ENCODE results near the gene ZBTB20. TPM values are rescaled to one million over a fixed set of nuclear protein-coding genes. Genes with fewer than 3 reads are reported as not detected.

The ZBTB20 gene
- total and polyA plus RNA-seq, 4 donors, result 0.69 to 128 (median 51.7) TPM

GRCh38 chr3:114328345-114328744 lies 818.7 kb downstream of the ZBTB20 start:
- WGBS, 2 donors, result 71 to 75% methylated on average over 3 of the region's 3 CpGs
- H3K27me3 ChIP-seq (ENCODE audit: control insufficient read depth in 1 of 2, insufficient read depth in 2 of 2, low read length in 1 of 2), result no peaks in the 10 kb centered on the region
- H3K36me3 ChIP-seq (ENCODE audit: control insufficient read depth in 1 of 2, insufficient read depth in 2 of 2, low read length in 1 of 2), result no peaks in the 10 kb centered on the region
- DNase-seq, result no peak
- ATAC-seq (ENCODE audit: low FRiP score), result no peak
- intact Hi-C loops (cut with DNase I), result no loop called here
- H3K27ac ChIP-seq (ENCODE audit: low read depth in 1 of 2, low read length in 2 of 2), result no peak overlapping the region
- no peaks in the 10 kb centered on the region for H3K4me1 ChIP-seq (ENCODE audit: control insufficient read depth in 1 of 2, insufficient read depth in 2 of 2, low read length in 2 of 2)
- H3K9me3 ChIP-seq (ENCODE audit: control insufficient read depth, low read length), result no peaks in the 10 kb centered on the region
- H3K4me3 ChIP-seq (ENCODE audit: low read length in 2 of 2), result no peak overlapping the region

- no peaks in the 10 kb centered on the region for H3K4me1 ChIP-seq (ENCODE audit: control insufficient read depth in 1 of 2, insufficient read depth in 2 of 2, low read length in 2 of 2)
- H3K36me3 ChIP-seq (ENCODE audit: control insufficient read depth in 1 of 2, insufficient read depth in 2 of 2, low read length in 1 of 2), result no peaks in the 10 kb centered on the region
- no peak for ATAC-seq (ENCODE audit: low FRiP score)
- DNase-seq, result no peak
- whole genome bisulfite sequencing, 2 donors, result 96% methylated on average over 4 of the region's 4 CpGs
- intact Hi-C loops (cut with DNase I), result no loop called here
- no peaks in the 10 kb centered on the region for H3K27me3 ChIP-seq (ENCODE audit: control insufficient read depth in 1 of 2, insufficient read depth in 2 of 2, low read length in 1 of 2)
- no peak overlapping the region for H3K27ac ChIP-seq (ENCODE audit: low read depth in 1 of 2, low read length in 2 of 2)
- no peaks in the 10 kb centered on the region for H3K9me3 ChIP-seq (ENCODE audit: control insufficient read depth, low read length)
- H3K4me3 ChIP-seq (ENCODE audit: low read length in 2 of 2), result no peak overlapping the region
Observed at GRCh38 chr3:114327665-114328064, 819.4 kb downstream of the ZBTB20 start.

GRCh38 chr3:114323546-114324254 lies 823.4 kb downstream of the ZBTB20 start:
- 96 to 97% methylated on average over 3 of the region's 3 CpGs for WGBS, 2 donors
- Histone ChIP-seq H3K36me3 (ENCODE audit: control insufficient read depth in 1 of 2, insufficient read depth in 2 of 2, low read length in 1 of 2) (no peaks in the 10 kb centered on the region), H3K27me3 (ENCODE audit: control insufficient read depth in 1 of 2, insufficient read depth in 2 of 2, low read length in 1 of 2) (no peaks in the 10 kb centered on the region), H3K27ac (ENCODE audit: low read depth in 1 of 2, low read length in 2 of 2) (no peak overlapping the region), H3K9me3 (ENCODE audit: control insufficient read depth, low read length) (no peaks in the 10 kb centered on the region), H3K4me3 (ENCODE audit: low read length in 2 of 2) (no peak overlapping the region), H3K4me1 (ENCODE audit: control insufficient read depth in 1 of 2, insufficient read depth in 2 of 2, low read length in 2 of 2) (no peaks in the 10 kb centered on the region)
- DNase-seq (no peak), ATAC-seq (ENCODE audit: low FRiP score) (no peak)
- intact Hi-C loops (cut with DNase I), result no loop called here

GRCh38 chr3:114320246-114320645 lies 826.8 kb downstream of the ZBTB20 start:
- intact Hi-C loops (cut with DNase I), result no loop called here
- no peak for ATAC-seq (ENCODE audit: low FRiP score)
- Histone ChIP-seq H3K4me3 (ENCODE audit: low read length in 2 of 2) (no peak overlapping the region), H3K36me3 (ENCODE audit: control insufficient read depth in 1 of 2, insufficient read depth in 2 of 2, low read length in 1 of 2) (peaks cover 0 to under 1% of the 10 kb centered on the region in 2 donors), H3K9me3 (ENCODE audit: control insufficient read depth, low read length) (no peaks in the 10 kb centered on the region), H3K4me1 (ENCODE audit: control insufficient read depth in 1 of 2, insufficient read depth in 2 of 2, low read length in 2 of 2) (no peaks in the 10 kb centered on the region), H3K27me3 (ENCODE audit: control insufficient read depth in 1 of 2, insufficient read depth in 2 of 2, low read length in 1 of 2) (no peaks in the 10 kb centered on the region), H3K27ac (ENCODE audit: low read depth in 1 of 2, low read length in 2 of 2) (no peak overlapping the region)
- 58 to 64% methylated on average over 1 of the region's 1 CpG for WGBS, 2 donors
- DNase-seq, result no peak

GRCh38 chr3:114319453-114319852 lies 827.6 kb downstream of the ZBTB20 start:
- ATAC-seq (ENCODE audit: low FRiP score) (no peak), DNase-seq (no peak)
- WGBS, 2 donors, result 86 to 87% methylated on average over 4 of the region's 4 CpGs
- Histone ChIP-seq H3K4me3 (ENCODE audit: low read length in 2 of 2) (no peak overlapping the region), H3K9me3 (ENCODE audit: control insufficient read depth, low read length) (no peaks in the 10 kb centered on the region), H3K4me1 (ENCODE audit: control insufficient read depth in 1 of 2, insufficient read depth in 2 of 2, low read length in 2 of 2) (no peaks in the 10 kb centered on the region), H3K27ac (ENCODE audit: low read depth in 1 of 2, low read length in 2 of 2) (no peak overlapping the region), H3K36me3 (ENCODE audit: control insufficient read depth in 1 of 2, insufficient read depth in 2 of 2, low read length in 1 of 2) (peaks cover 0 to 3% of the 10 kb centered on the region in 2 donors), H3K27me3 (ENCODE audit: control insufficient read depth in 1 of 2, insufficient read depth in 2 of 2, low read length in 1 of 2) (no peaks in the 10 kb centered on the region)
- intact Hi-C loops (cut with DNase I), result no loop called here

GRCh38 chr3:114318295-114318694 lies 828.8 kb downstream of the ZBTB20 start:
- ATAC-seq (ENCODE audit: low FRiP score), result no peak

GRCh38 chr3:114314282-114314681 lies 832.8 kb downstream of the ZBTB20 start:
- H3K27me3 ChIP-seq (ENCODE audit: control insufficient read depth in 1 of 2, insufficient read depth in 2 of 2, low read length in 1 of 2), result no peaks in the 10 kb centered on the region
- ATAC-seq (ENCODE audit: low FRiP score), result no peak
- no peak for DNase-seq
- H3K27ac ChIP-seq (ENCODE audit: low read depth in 1 of 2, low read length in 2 of 2), result no peak overlapping the region
- intact Hi-C loops (cut with DNase I), result no loop called here
- H3K4me3 ChIP-seq (ENCODE audit: low read length in 2 of 2), result no peak overlapping the region
- WGBS, 2 donors, result 96 to 98% methylated on average over 2 of the region's 2 CpGs
- H3K36me3 ChIP-seq (ENCODE audit: control insufficient read depth in 1 of 2, insufficient read depth in 2 of 2, low read length in 1 of 2), result peaks cover 0 to 3% of the 10 kb centered on the region in 2 donors
- H3K9me3 ChIP-seq (ENCODE audit: control insufficient read depth, low read length), result no peaks in the 10 kb centered on the region
- H3K4me1 ChIP-seq (ENCODE audit: control insufficient read depth in 1 of 2, insufficient read depth in 2 of 2, low read length in 2 of 2), result no peaks in the 10 kb centered on the region

More at GRCh38 chr3:114318295-114318694, 828.8 kb downstream of the ZBTB20 start:
- no peak overlapping the region for H3K4me3 ChIP-seq (ENCODE audit: low read length in 2 of 2)
- no peak overlapping the region for H3K27ac ChIP-seq (ENCODE audit: low read depth in 1 of 2, low read length in 2 of 2)
- H3K4me1 ChIP-seq (ENCODE audit: control insufficient read depth in 1 of 2, insufficient read depth in 2 of 2, low read length in 2 of 2), result no peaks in the 10 kb centered on the region
- no peak for DNase-seq
- 79 to 87% methylated on average over 5 of the region's 5 CpGs for WGBS, 2 donors
- H3K27me3 ChIP-seq (ENCODE audit: control insufficient read depth in 1 of 2, insufficient read depth in 2 of 2, low read length in 1 of 2), result no peaks in the 10 kb centered on the region
- intact Hi-C loops (cut with DNase I), result no loop called here
- H3K9me3 ChIP-seq (ENCODE audit: control insufficient read depth, low read length), result no peaks in the 10 kb centered on the region
- peaks cover 0 to 3% of the 10 kb centered on the region in 2 donors for H3K36me3 ChIP-seq (ENCODE audit: control insufficient read depth in 1 of 2, insufficient read depth in 2 of 2, low read length in 1 of 2)

- Histone ChIP-seq H3K36me3 (ENCODE audit: control insufficient read depth in 1 of 2, insufficient read depth in 2 of 2, low read length in 1 of 2) (peaks cover 0 to 3% of the 10 kb centered on the region in 2 donors), H3K9me3 (ENCODE audit: control insufficient read depth, low read length) (no peaks in the 10 kb centered on the region), H3K4me3 (ENCODE audit: low read length in 2 of 2) (no peak overlapping the region), H3K27ac (ENCODE audit: low read depth in 1 of 2, low read length in 2 of 2) (no peak overlapping the region), H3K4me1 (ENCODE audit: control insufficient read depth in 1 of 2, insufficient read depth in 2 of 2, low read length in 2 of 2) (no peaks in the 10 kb centered on the region), H3K27me3 (ENCODE audit: control insufficient read depth in 1 of 2, insufficient read depth in 2 of 2, low read length in 1 of 2) (no peaks in the 10 kb centered on the region)
- ATAC-seq (ENCODE audit: low FRiP score) (no peak), DNase-seq (no peak)
- intact Hi-C loops (cut with DNase I), result no loop called here
- WGBS, 2 donors, result 87 to 90% methylated on average over 2 of the region's 2 CpGs
Observed at GRCh38 chr3:114313426-114313825, 833.7 kb downstream of the ZBTB20 start.

- DNase-seq, result no peak
- ATAC-seq (ENCODE audit: low FRiP score), result no peak
- H3K27me3 ChIP-seq (ENCODE audit: control insufficient read depth in 1 of 2, insufficient read depth in 2 of 2, low read length in 1 of 2), result no peaks in the 10 kb centered on the region
- intact Hi-C loops (cut with DNase I), result no loop called here
- H3K4me1 ChIP-seq (ENCODE audit: control insufficient read depth in 1 of 2, insufficient read depth in 2 of 2, low read length in 2 of 2), result no peaks in the 10 kb centered on the region
- no peak overlapping the region for H3K27ac ChIP-seq (ENCODE audit: low read depth in 1 of 2, low read length in 2 of 2)
- no peak overlapping the region for H3K4me3 ChIP-seq (ENCODE audit: low read length in 2 of 2)
- peaks cover 0 to 3% of the 10 kb centered on the region in 2 donors for H3K36me3 ChIP-seq (ENCODE audit: control insufficient read depth in 1 of 2, insufficient read depth in 2 of 2, low read length in 1 of 2)
- H3K9me3 ChIP-seq (ENCODE audit: control insufficient read depth, low read length), result peaks cover 2% of the 10 kb centered on the region
- WGBS, 2 donors, result 74 to 77% methylated on average over 2 of the region's 2 CpGs
Observed at GRCh38 chr3:114310695-114311094, 836.4 kb downstream of the ZBTB20 start.

Measured in aorta (tissue), 5 donors.